Middle frontal gyrus (tissue), 1 donor: ENCODE data around the gene GPR176.

Experiments used
- DNase-seq: peaks from one replicate; pipeline ENCODE4 v3.0.0-alpha.2; 2015; ENCODE audit warnings: low spot score; ENCODE audit errors: extremely low spot score

Gene GPR176

GRCh38 chr15:39859636-39860035 lies 60.4 kb downstream of the GPR176 start:
- DNase-seq: no peak

GRCh38 chr15:39857132-39857531 lies 62.9 kb downstream of the GPR176 start:
- no peak for DNase-seq

GRCh38 chr15:39856357-39856756 lies 63.7 kb downstream of the GPR176 start:
- no peak for DNase-seq

DNA sequence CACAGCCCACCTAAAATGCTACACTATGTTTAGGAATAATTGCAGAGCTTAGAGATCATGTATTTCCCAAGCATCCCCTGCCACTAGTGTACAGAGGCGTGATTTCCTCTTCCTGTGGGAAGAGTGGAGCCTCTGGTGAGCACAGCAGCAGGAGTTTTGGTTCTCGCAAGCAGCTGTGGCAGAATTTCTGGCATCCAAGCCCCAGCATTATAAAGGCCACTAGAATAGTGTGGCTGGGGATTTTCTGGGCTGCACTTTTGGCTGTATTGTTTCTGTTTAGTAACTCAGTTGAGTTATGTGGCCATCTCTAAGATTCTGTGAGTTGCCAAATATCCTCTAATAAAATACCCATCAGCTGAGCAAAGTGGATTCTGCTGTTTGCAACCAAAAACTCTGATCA lies 64.7 kb downstream of the GPR176 start:
- no peak for DNase-seq

GRCh38 chr15:39854161-39854560 lies 65.9 kb downstream of the GPR176 start:
- DNase-seq: no peak

- no peak for DNase-seq
These were observed 67.8 kb downstream of the GPR176 start for GRCh38 chr15:39852250-39852649.

DNA sequence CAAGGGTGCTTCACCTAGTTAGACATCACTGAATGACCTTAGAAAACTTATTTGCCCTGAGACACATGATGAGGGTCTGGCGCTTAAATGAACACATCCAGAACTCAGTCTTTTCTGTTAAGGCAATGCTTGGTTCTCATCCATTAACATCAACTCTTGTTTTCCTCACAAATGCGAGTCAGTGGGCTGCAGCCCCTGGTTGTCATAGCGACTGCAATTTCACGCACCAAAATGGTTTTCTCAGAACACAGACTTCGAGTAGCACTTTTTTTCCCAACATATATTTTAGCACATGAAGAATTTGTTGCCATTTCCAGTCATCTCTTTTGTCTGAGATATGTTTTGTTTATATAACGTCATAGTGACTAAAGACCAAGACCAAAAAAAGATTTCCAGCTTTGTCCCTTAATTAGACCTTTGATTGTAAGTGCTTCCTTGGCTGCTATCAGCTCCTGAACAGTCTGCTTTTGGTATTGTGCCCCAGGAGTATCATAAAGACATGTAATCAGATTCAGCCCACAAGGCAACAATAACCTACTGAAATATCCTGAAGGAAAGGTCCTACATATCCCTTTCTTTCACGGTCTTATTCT lies 68.5 kb downstream of the GPR176 start:
- no peak for DNase-seq

DNA sequence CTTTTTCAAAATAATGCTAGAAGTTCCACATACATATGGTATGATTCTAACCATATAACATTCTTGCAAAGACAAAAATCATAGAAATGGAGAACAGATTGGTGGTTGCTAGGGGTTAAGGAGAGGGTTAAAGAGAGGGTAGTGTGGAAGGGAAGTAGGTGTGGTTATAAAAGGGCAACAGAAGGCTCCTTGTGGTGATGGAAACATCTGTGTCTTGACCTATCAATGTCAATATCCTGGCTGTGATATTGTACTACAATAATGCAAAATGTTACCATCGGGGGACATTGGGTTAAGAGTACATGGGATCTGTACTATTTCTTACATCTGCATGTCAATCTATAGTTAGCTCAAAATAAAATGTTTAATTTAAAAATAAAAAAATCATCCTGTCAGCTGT lies 69.6 kb downstream of the GPR176 start:
- no peak for DNase-seq

DNA sequence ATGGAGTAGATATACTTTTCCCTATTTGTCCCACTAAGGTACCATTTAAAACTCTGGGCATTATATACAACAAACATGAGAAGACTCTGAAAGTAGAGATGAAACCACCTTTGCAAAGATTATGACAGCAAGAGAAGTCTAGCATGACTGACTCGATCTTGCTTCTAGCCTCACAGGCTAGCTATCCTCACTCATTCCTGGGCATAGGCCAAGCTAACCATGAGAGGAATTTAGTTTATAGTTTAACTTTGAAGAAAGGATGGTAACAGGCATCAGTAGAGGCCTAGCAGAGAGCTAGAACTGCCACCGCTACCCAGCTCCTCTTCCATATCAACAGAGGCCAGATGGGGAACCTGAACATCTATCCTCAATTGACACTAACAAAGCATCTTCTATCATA lies 74.0 kb downstream of the GPR176 start:
- no peak for DNase-seq

DNA sequence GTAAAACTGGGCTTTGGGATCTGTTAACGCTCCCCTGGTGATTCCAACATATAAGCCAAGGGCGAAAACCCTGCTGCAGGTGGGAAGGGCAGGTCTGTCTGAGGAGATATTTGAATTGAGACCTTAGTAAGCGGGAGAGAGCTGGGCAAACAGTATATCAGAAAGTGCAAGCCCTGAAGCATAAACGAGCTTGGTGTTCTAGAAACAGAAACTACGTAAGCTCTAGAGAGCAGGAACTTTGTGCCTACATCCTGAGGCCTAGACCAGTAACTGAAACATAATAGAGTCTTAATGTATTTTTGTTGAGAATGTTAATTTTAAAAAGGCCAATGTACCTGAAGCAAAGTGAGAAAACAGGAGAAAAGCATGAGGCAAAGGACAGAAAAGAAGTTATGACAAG lies 74.5 kb downstream of the GPR176 start:
- no peak for DNase-seq

DNA sequence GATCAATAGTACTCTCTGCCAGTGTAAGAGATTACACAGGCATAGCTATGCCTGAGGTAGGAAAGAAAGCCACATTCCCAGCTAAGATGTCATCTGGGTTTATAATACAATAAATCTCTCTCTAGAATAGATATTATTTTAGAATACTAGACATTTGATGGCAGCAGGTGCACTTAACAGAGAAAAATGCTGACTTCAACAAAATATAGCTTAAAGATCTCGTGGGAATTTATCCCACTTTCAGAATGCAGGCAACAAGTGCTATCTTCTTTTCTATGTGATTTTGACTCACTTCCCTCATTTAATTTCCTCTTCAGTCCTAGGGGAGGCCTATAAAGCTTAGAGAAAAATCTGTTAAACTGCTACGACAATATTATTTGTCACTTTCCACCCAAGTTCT lies 76.5 kb downstream of the GPR176 start:
- DNase-seq: no peak

- no peak for DNase-seq
These were observed 82.6 kb downstream of the GPR176 start for GRCh38 chr15:39837454-39837853.

GRCh38 chr15:39835550-39835949 lies 84.5 kb downstream of the GPR176 start:
- DNase-seq: no peak

GRCh38 chr15:39834256-39834655 lies 85.8 kb downstream of the GPR176 start:
- no peak for DNase-seq

- DNase-seq: no peak
These were observed 86.5 kb downstream of the GPR176 start for GRCh38 chr15:39833515-39833981.

DNA sequence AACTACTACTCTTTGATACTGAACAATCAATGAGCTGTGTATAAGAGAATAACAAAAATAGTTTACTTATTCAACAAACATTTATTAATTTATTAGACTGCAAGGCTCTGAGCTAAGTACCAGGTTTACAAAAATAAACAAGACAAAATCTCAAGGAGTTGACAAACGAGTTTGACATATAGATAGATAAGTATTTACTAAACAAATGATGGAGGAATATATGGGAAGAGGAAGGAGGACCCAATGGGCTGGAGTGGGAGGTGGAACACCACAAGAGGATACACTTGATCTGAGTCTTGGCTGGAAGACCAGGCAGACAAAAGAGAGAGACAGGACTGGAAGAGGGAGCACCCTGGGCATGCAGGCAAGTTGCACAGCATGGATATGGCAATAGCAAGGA lies 89.9 kb downstream of the GPR176 start:
- no peak for DNase-seq

- no peak for DNase-seq
These were observed 91.6 kb downstream of the GPR176 start for GRCh38 chr15:39828374-39828931.

- DNase-seq: no peak
These were observed 93.1 kb downstream of the GPR176 start for GRCh38 chr15:39826975-39827374.

DNA sequence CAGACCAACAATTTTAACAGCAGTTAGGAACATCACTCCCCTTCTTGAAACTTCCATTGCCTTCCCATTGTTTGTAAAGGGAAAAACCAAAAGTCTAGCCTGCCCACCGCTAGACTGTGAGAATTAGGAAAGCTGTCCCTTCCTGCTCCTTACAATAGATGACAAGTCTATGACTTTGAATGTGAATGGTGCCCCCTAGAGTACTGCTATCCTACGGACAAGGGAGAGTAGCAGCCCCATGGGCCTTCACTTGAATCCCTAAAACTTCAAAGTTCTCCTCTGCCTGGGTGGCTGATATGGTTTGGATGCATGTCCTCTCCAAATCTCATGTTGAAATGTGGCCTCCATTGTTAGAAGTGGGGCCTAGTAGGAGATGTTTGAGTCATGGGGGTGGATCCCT lies 96.4 kb downstream of the GPR176 start:
- no peak for DNase-seq

GRCh38 chr15:39820050-39820602 lies 99.9 kb downstream of the GPR176 start:
- DNase-seq: no peak

DNA sequence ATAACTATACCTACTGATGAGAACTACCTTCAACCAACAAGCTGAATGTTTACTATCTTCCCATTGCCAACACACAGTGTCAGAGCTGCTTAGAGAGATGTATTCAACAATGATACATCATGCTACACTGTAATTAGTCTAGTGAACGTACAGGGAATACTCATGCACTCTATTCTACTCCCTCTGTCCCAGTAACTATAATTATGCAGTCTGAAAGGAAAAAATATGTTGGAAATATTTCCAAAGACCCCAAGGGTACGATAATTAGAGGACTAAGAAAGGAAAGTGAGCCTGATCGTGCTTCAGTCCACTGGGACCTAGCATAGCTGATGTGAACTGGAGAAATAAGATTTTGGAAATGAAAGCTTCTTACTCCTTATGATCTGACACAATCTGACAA lies 100.5 kb downstream of the GPR176 start:
- DNase-seq: no peak

GRCh38 chr15:39817892-39818291 lies 102.2 kb downstream of the GPR176 start:
- DNase-seq: no peak

DNA sequence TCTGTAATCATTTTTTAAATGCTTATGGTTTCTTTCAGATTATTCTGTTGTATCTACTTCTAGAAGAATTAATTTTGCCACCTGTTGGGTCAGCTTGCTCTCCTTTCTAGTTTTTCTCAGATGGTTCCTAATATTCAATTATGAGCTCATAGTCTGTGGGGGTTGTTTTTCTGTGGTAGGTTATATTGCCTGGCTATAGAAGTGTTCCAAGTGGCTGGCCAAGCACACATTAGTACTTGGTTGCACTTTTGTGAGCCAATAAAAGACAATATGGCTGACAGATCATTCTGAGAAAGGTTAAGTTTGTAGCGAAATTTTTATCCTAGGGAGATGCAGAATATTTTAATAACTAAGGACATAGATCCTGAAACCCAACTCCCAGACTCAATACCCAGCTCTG lies 105.6 kb downstream of the GPR176 start:
- DNase-seq: no peak
